Measurements from ENCODE around the gene KRTAP26-1. TPM values are rescaled to one million over a fixed set of nuclear protein-coding genes. Genes with fewer than 3 reads are reported as not detected.

The KRTAP26-1 gene, protein sequence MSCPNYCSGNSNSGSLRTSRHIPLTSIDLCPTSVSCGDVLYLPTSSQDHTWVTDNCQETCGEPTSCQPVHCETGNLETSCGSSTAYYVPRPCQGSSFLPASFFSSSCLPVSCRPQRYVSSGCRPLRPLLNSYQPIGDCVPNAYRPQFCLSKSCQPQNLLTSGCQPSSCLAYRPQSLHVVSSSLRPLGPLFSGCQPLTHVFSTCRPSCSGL
- total RNA-seq, result not detected in 2 replicates

GRCh38 chr21:30320215-30320614 lies at the start of gene KRTAP26-1:
Gene KRTAP26-1 (minus strand): TSS chr21:30320315. CDS start chr21:30320035, 280 bp downstream.

GRCh38 chr21:30348506-30348905 lies 28.4 kb upstream of the KRTAP26-1 start, which contains the start of gene KRTAP23-1:
Gene KRTAP23-1 (minus strand): TSS chr21:30348606. CDS start chr21:30348606, 0 bp downstream.

DNA sequence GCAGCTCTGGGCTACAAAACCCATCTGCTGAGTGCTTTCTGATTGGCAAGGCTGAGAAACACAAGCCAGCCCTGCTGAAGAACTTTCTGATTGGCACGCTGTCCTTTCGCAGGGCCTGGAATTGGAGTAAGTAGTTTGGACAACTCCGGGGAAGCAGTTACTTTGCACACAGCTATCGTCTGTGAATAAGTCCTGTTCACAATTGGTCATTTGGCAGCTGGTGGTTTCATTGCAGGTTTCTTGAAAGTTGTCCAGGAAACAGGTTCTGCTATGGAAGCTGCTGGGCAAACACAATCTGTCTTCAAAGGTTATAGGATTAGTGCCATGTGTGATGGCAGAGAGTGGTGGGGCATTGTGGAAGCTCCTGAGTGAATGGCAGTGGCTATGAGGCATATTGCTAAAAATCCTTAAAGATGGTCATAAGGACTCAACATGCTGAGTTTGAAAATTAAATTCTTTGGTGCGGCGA lies 17.2 kb upstream of the KRTAP26-1 start, which contains the start of gene KRTAP27-1:
Gene KRTAP27-1, minus strand, starts transcription at position 419 of the 469 bp plus-strand sequence. Its CDS starts 26 bp downstream, at position 393.

GRCh38 chr21:30289215-30289614 lies 30.9 kb downstream of the KRTAP26-1 start, which contains the start of gene KRTAP25-1:
Gene KRTAP25-1 (minus strand): TSS chr21:30289514. CDS start chr21:30289490, 24 bp downstream.

DNA sequence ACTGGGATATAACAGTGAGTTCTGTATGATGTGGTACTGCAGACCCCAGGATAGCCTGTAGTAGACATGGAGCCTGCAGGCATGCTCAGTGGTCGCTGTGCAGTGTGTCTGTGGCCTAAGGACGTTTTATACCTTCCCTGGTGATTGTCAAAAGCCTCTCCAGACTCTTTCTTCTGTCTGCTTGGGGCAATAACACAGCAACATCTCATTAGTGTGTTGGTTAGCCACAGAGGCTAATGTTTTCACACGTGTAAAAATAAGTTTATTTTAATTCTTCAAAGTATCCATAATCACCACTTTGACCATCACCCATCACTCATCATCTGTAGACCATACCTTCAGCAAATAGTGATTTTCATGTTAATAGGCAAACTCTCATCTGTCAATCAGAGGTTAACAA lies 37.3 kb downstream of the KRTAP26-1 start, which contains the start of gene KRTAP24-1:
Gene KRTAP24-1, minus strand, starts transcription at position 101 of the 400 bp plus-strand sequence. Its CDS starts 18 bp downstream, at position 83.

Other genes with a start within 250 kb of the KRTAP26-1 start
- gene CLDN17, start 153.5 kb downstream of the KRTAP26-1 start, total RNA-seq, result 0.56 and 0.70 TPM in 2 replicates
- gene CLDN8, start 104.2 kb downstream of the KRTAP26-1 start, total RNA-seq, result 0.88 and 1.1 TPM in 2 replicates
- not detected in 2 replicates for gene KRTAP24-1, start 37.4 kb downstream of the KRTAP26-1 start, total RNA-seq
- gene KRTAP25-1, start 30.8 kb downstream of the KRTAP26-1 start, total RNA-seq, result not detected in 2 replicates
- gene KRTAP27-1, start 17.4 kb upstream of the KRTAP26-1 start, total RNA-seq, result not detected in 2 replicates
- gene KRTAP23-1, start 28.3 kb upstream of the KRTAP26-1 start, total RNA-seq, result not detected in 2 replicates
- not detected in 2 replicates for gene KRTAP13-2, start 52.0 kb upstream of the KRTAP26-1 start, total RNA-seq
- not detected in 2 replicates for gene KRTAP13-1, start 75.7 kb upstream of the KRTAP26-1 start, total RNA-seq
- gene KRTAP13-3, start 105.6 kb upstream of the KRTAP26-1 start, total RNA-seq, result not detected in 2 replicates
- gene KRTAP13-4, start 109.9 kb upstream of the KRTAP26-1 start, total RNA-seq, result not detected in 2 replicates
- not detected in 2 replicates for gene KRTAP15-1, start 120.0 kb upstream of the KRTAP26-1 start, total RNA-seq
- gene KRTAP19-1, start 160.1 kb upstream of the KRTAP26-1 start, total RNA-seq, result not detected in 2 replicates
- not detected in 2 replicates for gene KRTAP19-2, start 167.1 kb upstream of the KRTAP26-1 start, total RNA-seq
- gene KRTAP19-3, start 171.7 kb upstream of the KRTAP26-1 start, total RNA-seq, result not detected in 2 replicates
- not detected in 2 replicates for gene KRTAP19-4, start 176.8 kb upstream of the KRTAP26-1 start, total RNA-seq
- not detected in 2 replicates for gene KRTAP19-5, start 181.8 kb upstream of the KRTAP26-1 start, total RNA-seq
- gene KRTAP19-6, start 221.5 kb upstream of the KRTAP26-1 start, total RNA-seq, result not detected in 2 replicates
- not detected in 2 replicates for gene KRTAP19-7, start 241.0 kb upstream of the KRTAP26-1 start, total RNA-seq

All from airway epithelial cell (primary cell).